Common myeloid progenitor, CD34-positive (primary cell): Measurements from ENCODE around the gene ZNF346.
A peak's percentile ranks its signal among the peaks of the same experiment; 100 is the strongest.

ENCODE experiments used
- CTCF ChIA-PET: fragments of 350-600 bp; sonication (Branson Sonifier 250); formaldehyde crosslinking; loops from one replicate; lab custom pipeline; 2021; ENCODE audit warnings: antibody characterized with exemption; lab: Charles Lee
- POLR2A ChIA-PET: fragments of 350-600 bp; sonication (Branson Sonifier 250); formaldehyde crosslinking; loops from one replicate; lab custom pipeline; 2021; ENCODE audit warnings: antibody characterized with exemption; lab: Charles Lee
- DNase-seq, 3 donors: peaks; one replicate each; pipeline versions ENCODE4 v3.0.0 to v3.0.0-alpha.2; 2013
- H3K27ac ChIP-seq, 2 experiments: 1 replicate in 1 of 2; 2 replicates in 1 of 2; pipeline ENCODE4 v1.7.0; 2013; ENCODE audit warnings: inconsistent platforms in 2 of 2, low read length in 2 of 2, mild to moderate bottlenecking in 2 of 2, low read depth in 1 of 2, moderate library complexity in 1 of 2; ENCODE audit not compliant: severe bottlenecking in 2 of 2, insufficient read depth in 1 of 2, poor library complexity in 1 of 2
- H3K27me3 ChIP-seq, 5 experiments: replicated peaks in 2 of 5; 1 replicate in 3 of 5; 2 replicates in 2 of 5; pipeline versions ENCODE4 v1.6.1 to v1.7.0; 2013; ENCODE audit warnings: low read length in 4 of 5, mild to moderate bottlenecking in 2 of 5, moderate library complexity in 2 of 5, inconsistent platforms in 1 of 5; ENCODE audit not compliant: insufficient read depth in 5 of 5, control insufficient read depth in 4 of 5
- H3K36me3 ChIP-seq, 4 experiments: 1 replicate in 2 of 4; 2 replicates in 2 of 4; pipeline versions ENCODE4 v1.6.1 to v1.7.0; 2013; ENCODE audit warnings: low read length in 3 of 4, control low read depth in 1 of 4, mild to moderate bottlenecking in 1 of 4; ENCODE audit not compliant: control insufficient read depth in 4 of 4, insufficient read depth in 4 of 4
- H3K4me1 ChIP-seq, 4 experiments: 1 replicate in 3 of 4; 2 replicates in 1 of 4; pipeline versions ENCODE4 v1.6.1 to v1.7.1; 2013; ENCODE audit warnings: low read length in 3 of 4, mild to moderate bottlenecking in 3 of 4, control low read depth in 1 of 4, inconsistent platforms in 1 of 4, moderate library complexity in 1 of 4; ENCODE audit not compliant: control insufficient read depth in 4 of 4, insufficient read depth in 4 of 4; ENCODE audit errors: control extremely low read depth in 1 of 4
- H3K4me3 ChIP-seq, 7 experiments: 1 replicate in 4 of 7; 2 replicates in 3 of 7; pipeline versions ENCODE4 v1.5.1 to v1.7.0; 2013; ENCODE audit warnings: mild to moderate bottlenecking in 7 of 7, low read length in 6 of 7, moderate library complexity in 6 of 7, inconsistent platforms in 2 of 7, low read depth in 2 of 7, control low read depth in 1 of 7; ENCODE audit not compliant: insufficient read depth in 4 of 7, control insufficient read depth in 1 of 7; ENCODE audit errors: extremely low read depth in 1 of 7
- H3K9me3 ChIP-seq, 5 experiments: 1 replicate in 4 of 5; 2 replicates in 1 of 5; pipeline versions ENCODE4 v1.6.1 to v1.7.1; 2013; ENCODE audit warnings: low read length in 4 of 5, mild to moderate bottlenecking in 2 of 5, inconsistent platforms in 1 of 5, low read depth in 1 of 5, moderate library complexity in 1 of 5; ENCODE audit not compliant: control insufficient read depth in 4 of 5, insufficient read depth in 2 of 5; ENCODE audit errors: control extremely low read depth in 1 of 5
- WGBS: methylation state at CpG from one replicate; pipeline ENCODE4 v1.1.5; 2013; ENCODE audit not compliant: insufficient coverage; 5-methylcytosine and 5-hydroxymethylcytosine counted together

The ZNF346 gene

DNA sequence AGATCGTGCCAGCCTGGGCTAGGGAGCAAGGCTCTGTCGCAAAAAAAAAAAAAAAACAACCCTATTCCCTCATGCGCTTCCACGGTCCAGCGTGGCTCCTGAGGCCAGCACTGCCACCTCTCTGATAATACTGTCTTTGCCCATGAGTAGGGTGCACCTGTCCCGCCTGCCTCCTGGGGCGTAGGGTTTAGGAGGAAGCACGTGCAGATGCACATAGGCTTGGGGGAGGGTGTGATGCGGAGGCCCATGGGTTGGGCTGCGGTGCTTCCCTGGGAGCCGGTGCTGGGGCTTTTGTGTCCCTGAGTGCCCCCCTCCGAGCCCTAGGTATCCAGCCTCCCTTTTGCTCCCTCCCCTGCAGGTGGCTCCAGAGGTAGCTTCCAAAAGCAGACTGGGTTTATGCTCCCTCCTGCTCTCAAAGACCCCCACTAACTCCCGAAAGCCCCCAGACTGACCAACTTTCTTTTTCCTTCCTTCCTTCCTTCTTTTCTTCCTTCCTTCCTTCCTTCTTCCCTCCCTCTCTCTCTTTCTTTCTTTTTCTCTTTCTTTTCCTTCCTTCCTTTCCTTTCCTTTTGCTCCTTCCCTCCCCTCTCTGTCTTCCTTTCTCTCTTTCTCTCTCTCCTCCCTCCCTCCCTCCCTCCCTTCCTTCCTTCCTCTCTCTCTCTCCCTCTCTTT is 77.1 kb downstream of the ZNF346 start:
- WGBS, result 66% methylated on average over 10 of the region's 13 CpGs
- no peak overlapping the region for H3K27ac ChIP-seq
- H3K27me3 ChIP-seq, result no peaks in the 10 kb centered on the region
- no peaks in the 10 kb centered on the region for H3K4me1 ChIP-seq
- POLR2A ChIA-PET, result no interaction called here
- CTCF ChIA-PET, result interaction anchor here (1.9 kb wide), 1 partner anchor 12 kb away, joined by 4 read pairs; no protein-coding TSS in a partner anchor
- DNase-seq, result peak in 1 of 3 donors; percentile 16
- H3K36me3 ChIP-seq, result no peaks in the 10 kb centered on the region
- no peaks in the 10 kb centered on the region for H3K9me3 ChIP-seq
- H3K4me3 ChIP-seq, result no peak overlapping the region

DNA sequence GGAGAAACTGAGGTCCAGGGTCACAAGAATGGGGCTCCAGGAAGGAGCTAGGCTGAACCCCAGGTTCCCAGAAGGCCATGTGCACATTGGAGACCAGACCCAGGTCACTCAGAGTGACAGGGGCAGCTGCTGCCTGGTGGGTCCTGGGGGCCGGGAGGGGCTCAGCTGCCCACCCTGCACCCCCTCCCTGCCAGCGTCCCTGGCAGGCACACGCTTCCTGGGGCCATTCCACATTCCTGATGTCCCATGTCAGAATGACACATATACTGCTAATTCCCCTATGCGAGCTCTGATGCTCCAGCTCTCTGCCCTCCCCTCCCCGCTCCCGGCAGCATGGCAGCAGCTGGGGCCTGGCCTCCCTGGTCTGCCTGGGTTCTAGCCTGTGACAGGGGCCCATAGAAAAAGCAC is 78.2 kb downstream of the ZNF346 start:
- CTCF ChIA-PET, result no interaction called here

DNA sequence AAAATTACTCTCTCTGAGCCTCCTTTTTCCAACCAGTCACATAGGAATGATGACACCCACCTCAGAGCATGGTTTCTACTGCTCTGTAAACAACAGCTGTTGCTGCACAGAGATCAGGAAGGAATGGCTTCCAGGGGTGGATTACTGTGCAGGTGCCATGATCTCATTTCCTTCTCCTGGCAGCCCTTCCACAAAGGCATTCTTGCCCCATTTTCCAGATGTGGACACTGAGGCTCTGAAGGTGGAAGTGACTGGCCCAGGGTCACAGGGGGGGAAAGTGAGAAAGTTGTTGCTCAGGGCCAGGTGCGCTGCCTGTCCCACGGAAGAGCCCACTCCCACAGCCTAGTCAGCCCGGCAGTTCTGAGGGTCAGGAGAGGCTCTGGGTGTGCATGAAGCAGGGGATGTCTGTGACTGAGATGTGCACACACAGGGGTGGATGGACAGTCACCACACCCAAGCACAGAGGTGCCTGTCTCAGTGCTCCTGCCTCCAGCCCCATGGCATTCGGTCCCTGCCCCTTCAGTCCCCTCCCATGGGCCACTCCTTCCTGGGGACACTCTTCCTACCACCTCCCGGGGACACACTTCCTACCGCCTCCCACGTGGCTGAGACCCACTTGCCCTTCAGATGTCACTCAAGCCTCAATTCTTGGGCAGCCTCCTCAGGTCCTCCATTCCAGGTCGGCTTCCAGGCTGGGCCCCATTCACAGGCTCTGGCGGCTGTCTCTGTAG is 81.2 kb downstream of the ZNF346 start:
- ChIA-PET CTCF (interaction anchor here (0.9 kb wide), 1 partner anchor 227 kb away, joined by 3 read pairs; no protein-coding TSS in a partner anchor), POLR2A (no interaction called here)
- no peak for DNase-seq
- no peaks in the 10 kb centered on the region for H3K4me1 ChIP-seq
- no peak overlapping the region for H3K27ac ChIP-seq
- WGBS, result 62% methylated on average over 6 of the region's 9 CpGs
- H3K36me3 ChIP-seq, result no peaks in the 10 kb centered on the region
- no peaks in the 10 kb centered on the region for H3K27me3 ChIP-seq
- no peak overlapping the region for H3K4me3 ChIP-seq
- H3K9me3 ChIP-seq, result no peaks in the 10 kb centered on the region

More for the DNA sequence above, 78.2 kb downstream of the ZNF346 start:
- Histone ChIP-seq H3K4me1 (no peaks in the 10 kb centered on the region), H3K27me3 (no peaks in the 10 kb centered on the region), H3K4me3 (no peak overlapping the region), H3K27ac (no peak overlapping the region), H3K9me3 (no peaks in the 10 kb centered on the region), H3K36me3 (no peaks in the 10 kb centered on the region)
- WGBS, result 97% methylated on average over 6 of the region's 6 CpGs
- POLR2A ChIA-PET, result interaction anchor here (0.5 kb wide), 1 partner anchor 8 kb away, joined by 3 read pairs; no protein-coding TSS in a partner anchor
- no peak for DNase-seq

DNA sequence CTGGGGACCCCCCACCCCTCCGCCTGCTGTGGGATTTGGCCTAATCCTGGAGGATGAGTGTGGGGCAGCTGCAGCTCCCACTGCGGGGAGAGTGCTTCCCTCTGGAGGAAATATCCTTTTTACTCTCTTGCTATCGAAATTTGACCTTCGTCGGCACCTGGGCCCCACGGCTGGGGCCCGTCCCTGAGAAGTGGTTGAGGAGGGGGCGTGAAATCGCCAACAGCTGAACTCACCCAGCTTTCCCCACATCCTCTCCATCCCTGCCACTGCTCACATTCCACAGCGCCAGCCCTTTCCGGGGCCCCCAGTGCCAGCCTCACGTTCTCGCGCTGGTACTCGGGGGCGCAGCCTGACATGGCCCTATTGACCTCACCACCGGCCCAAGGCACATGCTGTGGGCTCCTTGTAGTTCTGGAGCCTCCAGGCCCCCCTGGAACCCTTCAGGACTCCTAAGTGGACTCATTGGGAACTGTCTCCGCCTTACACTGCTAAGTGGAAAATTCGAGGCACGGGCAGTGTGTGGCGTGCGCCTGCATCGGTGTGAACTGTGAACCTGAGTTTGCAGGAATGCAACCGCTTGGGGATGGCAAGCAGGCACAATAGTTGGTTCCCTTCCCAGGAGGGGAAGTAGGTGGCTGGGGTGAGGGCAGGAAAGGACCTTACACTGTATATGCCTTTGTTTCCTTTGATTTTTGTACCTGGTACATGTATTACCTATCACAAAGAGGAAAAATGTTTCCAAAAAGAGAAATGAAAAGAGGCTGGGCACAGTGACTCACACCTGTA is 83.4 kb downstream of the ZNF346 start:
- no peaks in the 10 kb centered on the region for H3K36me3 ChIP-seq
- ChIA-PET CTCF (interaction anchor here (1.1 to 1.8 kb wide), 3 partner anchors 9 to 36 kb away, joined by 3 to 5 read pairs (median 5); no protein-coding TSS in a partner anchor), POLR2A (interaction anchor here (0.7 kb wide), 1 partner anchor 174 kb away, joined by 3 read pairs; no protein-coding TSS in a partner anchor)
- no peak overlapping the region for H3K27ac ChIP-seq
- no peaks in the 10 kb centered on the region for H3K9me3 ChIP-seq
- no peak overlapping the region for H3K4me3 ChIP-seq
- no peaks in the 10 kb centered on the region for H3K27me3 ChIP-seq
- whole genome bisulfite sequencing, result 92% methylated on average over 14 of the region's 24 CpGs
- no peak for DNase-seq
- no peaks in the 10 kb centered on the region for H3K4me1 ChIP-seq

DNA sequence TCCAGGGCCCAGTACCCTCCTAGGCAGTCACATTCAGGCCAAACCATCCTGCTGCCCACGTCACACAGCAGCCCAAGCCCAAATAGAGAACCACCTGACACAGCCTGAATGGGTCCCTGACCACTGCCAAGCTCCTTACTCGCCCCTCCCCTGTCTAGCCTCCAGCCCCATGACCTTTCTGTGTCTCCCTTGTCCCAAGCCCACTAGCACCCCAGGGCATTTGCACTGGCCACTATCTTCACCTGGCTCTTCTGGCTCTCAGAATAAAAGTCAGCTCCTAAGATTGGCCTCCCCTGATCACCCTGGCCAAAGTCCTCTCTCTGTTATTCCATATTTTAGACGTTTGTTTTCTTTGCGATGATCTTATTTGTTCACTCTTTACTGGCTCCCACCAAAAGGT is 84.7 kb downstream of the ZNF346 start:
- ChIA-PET POLR2A (no interaction called here), CTCF (interaction anchor here (0.7 to 1.8 kb wide), 5 partner anchors 9 to 37 kb away, joined by 3 to 5 read pairs (median 3); no protein-coding TSS in a partner anchor)
- Histone ChIP-seq H3K36me3 (no peaks in the 10 kb centered on the region), H3K27me3 (no peaks in the 10 kb centered on the region), H3K4me1 (peaks cover 0 to 4% (median 0%) of the 10 kb centered on the region in 4 experiments), H3K27ac (no peak overlapping the region), H3K9me3 (no peaks in the 10 kb centered on the region), H3K4me3 (no peak overlapping the region)
- DNase-seq, result no peak
- 90% methylated on average over 4 of the region's 4 CpGs for WGBS

DNA sequence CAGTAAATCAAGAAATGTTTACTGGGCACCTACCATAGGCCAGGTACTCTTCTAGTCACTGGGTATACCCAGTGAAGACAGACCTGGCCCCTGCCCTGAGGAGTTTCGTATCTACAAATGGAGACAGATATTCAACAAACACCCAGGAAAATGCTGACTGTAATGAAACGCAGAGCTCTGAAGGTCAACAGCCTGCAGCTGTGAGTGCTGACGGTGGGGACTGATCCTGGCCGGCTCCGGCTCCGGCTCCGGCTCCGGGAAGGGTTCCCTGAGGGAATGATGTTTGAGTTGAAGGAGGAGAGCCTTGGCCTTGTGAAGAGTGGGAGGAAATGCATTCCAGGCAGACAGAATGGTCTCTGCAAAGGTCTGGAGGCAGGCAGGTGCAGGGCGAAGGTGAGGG is 87.3 kb downstream of the ZNF346 start:
- 97% methylated on average over 5 of the region's 9 CpGs for WGBS
- no peaks in the 10 kb centered on the region for H3K27me3 ChIP-seq
- no peaks in the 10 kb centered on the region for H3K9me3 ChIP-seq
- H3K27ac ChIP-seq, result no peak overlapping the region
- H3K4me1 ChIP-seq, result peaks cover 0 to 13% (median 0%) of the 10 kb centered on the region in 4 experiments
- no peak overlapping the region for H3K4me3 ChIP-seq
- POLR2A ChIA-PET, result no interaction called here
- CTCF ChIA-PET, result interaction anchor here (0.6 to 6.1 kb wide), 6 partner anchors 17 to 747 kb away, joined by 3 to 53 read pairs (median 3); partner anchors contain the start of gene NSD1
- no peak for DNase-seq
- no peaks in the 10 kb centered on the region for H3K36me3 ChIP-seq
